DOHH2 (cell line): ENCODE data around the gene GJD3.

Source experiments
- CTCF ChIP-seq: fragments of 200-600 bp; sonication (generic); IDR thresholded peaks from one replicate; pipeline ENCODE4 v1.5.1; 2014; ENCODE audit warnings: antibody characterized with exemption, mild to moderate bottlenecking, low read depth, low read length; ENCODE audit not compliant: poor library complexity, severe bottlenecking
- EZH2phosphoT487 ChIP-seq: fragments of 200-600 bp; sonication (generic); IDR thresholded peaks from 2 replicates; pipeline ENCODE4 v1.6.1; 2017; ENCODE audit warnings: borderline replicate concordance, mild to moderate bottlenecking, antibody characterized with exemption, low read length, moderate library complexity, mixed read lengths

GRCh38 chr17:40412880-40413279, 48.3 kb upstream of the GJD3 start:
- TF ChIP-seq EZH2phosphoT487, result no peak
- TF ChIP-seq CTCF, result no peak
